ENCODE measurements around the gene UTP15. TPM values are rescaled to one million over a fixed set of nuclear protein-coding genes. Genes with fewer than 3 reads are reported as not detected.

Gene UTP15
- total RNA-seq, 4 donors from 2014 or later, result 6.9 to 54.5 (median 13.7) TPM

DNA sequence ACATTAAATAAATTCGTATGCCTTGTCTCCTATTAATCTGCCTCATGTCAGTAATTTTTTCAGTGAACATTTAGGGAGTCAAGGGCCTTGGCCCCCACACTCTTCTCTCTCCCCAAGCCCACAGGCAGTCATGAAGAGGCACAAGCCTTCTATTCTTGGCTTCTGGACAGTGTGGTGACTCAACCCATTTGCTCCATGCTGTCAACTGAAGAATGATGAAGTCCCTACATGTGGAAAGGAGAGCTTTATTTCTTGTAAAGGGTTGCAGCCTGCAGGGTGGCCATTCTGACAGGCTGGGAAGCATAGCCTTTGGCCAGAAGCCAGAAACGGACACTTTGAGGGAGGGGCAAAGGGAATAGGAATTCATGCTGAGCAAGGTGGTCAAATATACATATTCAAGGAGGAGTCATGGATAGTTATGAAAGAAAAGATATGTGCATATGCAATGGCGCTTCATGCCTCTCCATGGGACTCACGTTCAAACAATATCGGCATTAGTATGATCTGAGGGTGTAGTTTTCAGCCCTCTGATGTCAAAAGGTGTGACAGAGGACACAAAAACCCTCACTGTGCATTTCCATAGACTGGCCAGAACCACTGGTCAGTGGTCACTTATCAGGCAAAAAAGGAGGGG, 31.4 kb upstream of the UTP15 start:
- Histone ChIP-seq H3K4me1 (no peaks in the 10 kb centered on the region), H3K27me3 (no peaks in the 10 kb centered on the region), H3K36me3 (no peaks in the 10 kb centered on the region), H3K9me3 (no peaks in the 10 kb centered on the region), H3K27ac (no peak overlapping the region), H3K4me3 (no peak overlapping the region)
- no peak for TF ChIP-seq POLR2A (IDR thresholded peaks at IDR 0.05)
- TF ChIP-seq, protein P1, sequence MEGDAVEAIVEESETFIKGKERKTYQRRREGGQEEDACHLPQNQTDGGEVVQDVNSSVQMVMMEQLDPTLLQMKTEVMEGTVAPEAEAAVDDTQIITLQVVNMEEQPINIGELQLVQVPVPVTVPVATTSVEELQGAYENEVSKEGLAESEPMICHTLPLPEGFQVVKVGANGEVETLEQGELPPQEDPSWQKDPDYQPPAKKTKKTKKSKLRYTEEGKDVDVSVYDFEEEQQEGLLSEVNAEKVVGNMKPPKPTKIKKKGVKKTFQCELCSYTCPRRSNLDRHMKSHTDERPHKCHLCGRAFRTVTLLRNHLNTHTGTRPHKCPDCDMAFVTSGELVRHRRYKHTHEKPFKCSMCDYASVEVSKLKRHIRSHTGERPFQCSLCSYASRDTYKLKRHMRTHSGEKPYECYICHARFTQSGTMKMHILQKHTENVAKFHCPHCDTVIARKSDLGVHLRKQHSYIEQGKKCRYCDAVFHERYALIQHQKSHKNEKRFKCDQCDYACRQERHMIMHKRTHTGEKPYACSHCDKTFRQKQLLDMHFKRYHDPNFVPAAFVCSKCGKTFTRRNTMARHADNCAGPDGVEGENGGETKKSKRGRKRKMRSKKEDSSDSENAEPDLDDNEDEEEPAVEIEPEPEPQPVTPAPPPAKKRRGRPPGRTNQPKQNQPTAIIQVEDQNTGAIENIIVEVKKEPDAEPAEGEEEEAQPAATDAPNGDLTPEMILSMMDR (IDR thresholded peaks at IDR 0.05), result no peak
- DNase-seq, result no peak
- intact Hi-C loops (cut with DNase I; ENCODE audit: low total_unique reads), result no loop called here

- H3K27me3 ChIP-seq, result no peaks in the 10 kb centered on the region
- intact Hi-C loops (cut with DNase I; ENCODE audit: low total_unique reads), result no loop called here
- no peaks in the 10 kb centered on the region for H3K36me3 ChIP-seq
- H3K4me3 ChIP-seq, result no peak overlapping the region
- no peaks in the 10 kb centered on the region for H3K4me1 ChIP-seq
- no peak overlapping the region for H3K27ac ChIP-seq
- DNase-seq, result no peak
- TF ChIP-seq, protein P1 (IDR thresholded peaks at IDR 0.05), result no peak
- no peak for TF ChIP-seq POLR2A (IDR thresholded peaks at IDR 0.05)
- H3K9me3 ChIP-seq, result no peaks in the 10 kb centered on the region
Measured at GRCh38 chr5:73534971-73535370, 30.6 kb upstream of the UTP15 start.

DNA sequence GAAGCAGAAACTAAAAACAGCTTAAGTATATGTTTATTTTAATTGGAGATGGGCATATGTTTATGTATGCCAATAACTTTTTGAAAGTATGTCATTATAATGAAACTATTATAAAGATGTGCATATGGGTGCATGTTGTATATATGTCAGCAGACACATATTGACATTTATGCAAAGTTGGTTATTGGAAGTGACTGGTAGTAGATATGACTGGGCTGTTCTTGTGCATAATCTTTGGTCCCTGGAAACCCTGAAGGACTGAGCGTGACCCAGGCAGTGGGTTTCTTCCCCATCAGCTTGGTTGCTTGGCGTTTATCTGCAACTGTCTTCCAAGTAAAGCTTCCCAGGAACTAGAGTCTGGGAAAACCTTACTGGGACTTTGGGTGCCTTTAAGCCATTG, 25.8 kb upstream of the UTP15 start:
- Histone ChIP-seq H3K9me3 (no peaks in the 10 kb centered on the region), H3K4me3 (no peak overlapping the region), H3K27me3 (no peaks in the 10 kb centered on the region), H3K36me3 (no peaks in the 10 kb centered on the region), H3K27ac (no peak overlapping the region), H3K4me1 (no peaks in the 10 kb centered on the region)
- DNase-seq, result no peak
- intact Hi-C loops (cut with DNase I; ENCODE audit: low total_unique reads), result no loop called here
- TF ChIP-seq, protein P1 (IDR thresholded peaks at IDR 0.05), result no peak
- no peak for TF ChIP-seq POLR2A (IDR thresholded peaks at IDR 0.05)

DNA sequence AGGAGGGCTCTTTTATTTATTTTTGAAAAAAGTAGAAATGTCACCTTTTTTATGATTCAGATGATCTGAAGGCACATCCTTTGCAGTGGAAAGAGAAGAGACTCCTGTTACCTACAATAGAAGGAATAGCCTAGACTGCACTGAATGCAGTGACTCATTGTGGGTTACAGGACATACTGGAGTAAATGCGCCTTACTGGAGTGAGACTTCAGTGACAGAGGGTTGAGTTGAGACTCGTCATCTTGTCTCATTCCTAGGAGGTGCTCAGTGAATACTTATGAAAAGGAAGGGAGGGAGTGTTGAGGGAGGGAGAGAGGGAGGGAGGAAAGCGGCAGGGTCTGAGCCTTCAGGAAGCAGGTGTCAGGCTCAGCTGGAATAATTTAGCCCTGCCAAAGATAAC, 25.4 kb upstream of the UTP15 start:
- TF ChIP-seq POLR2A (IDR thresholded peaks at IDR 0.05), result no peak
- TF ChIP-seq, protein P1 (IDR thresholded peaks at IDR 0.05), result no peak

DNA sequence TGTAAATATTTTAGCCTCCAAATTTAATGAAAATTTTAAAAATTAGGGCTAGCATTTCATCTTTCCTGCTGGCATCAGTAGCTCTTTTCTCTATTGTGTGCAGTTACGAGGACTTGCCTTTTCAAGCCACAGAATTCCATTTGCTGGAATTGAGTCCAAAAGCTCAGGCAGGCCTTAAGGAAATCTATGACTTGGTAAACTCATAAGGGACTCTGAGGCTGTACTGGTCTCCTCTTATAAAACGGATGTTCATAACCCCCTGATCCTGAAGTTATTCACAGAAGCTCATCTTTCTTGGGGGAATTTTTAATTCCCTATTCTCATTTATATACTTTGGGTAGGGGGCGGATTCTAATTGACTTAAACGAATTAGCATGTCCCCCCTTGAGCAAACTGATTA, 23.5 kb upstream of the UTP15 start:
- Histone ChIP-seq H3K27me3 (no peaks in the 10 kb centered on the region), H3K4me1 (no peaks in the 10 kb centered on the region), H3K4me3 (no peak overlapping the region), H3K36me3 (no peaks in the 10 kb centered on the region), H3K9me3 (no peaks in the 10 kb centered on the region), H3K27ac (no peak overlapping the region)
- TF ChIP-seq, protein P1 (IDR thresholded peaks at IDR 0.05), result no peak
- TF ChIP-seq POLR2A (IDR thresholded peaks at IDR 0.05), result no peak
- intact Hi-C loops (cut with DNase I; ENCODE audit: low total_unique reads), result no loop called here
- no peak for DNase-seq

More for the DNA sequence above, 25.4 kb upstream of the UTP15 start:
- intact Hi-C loops (cut with DNase I; ENCODE audit: low total_unique reads), result no loop called here
- Histone ChIP-seq H3K36me3 (no peaks in the 10 kb centered on the region), H3K4me1 (no peaks in the 10 kb centered on the region), H3K27ac (no peak overlapping the region), H3K4me3 (no peak overlapping the region), H3K27me3 (no peaks in the 10 kb centered on the region), H3K9me3 (no peaks in the 10 kb centered on the region)
- no peak for DNase-seq
